Activated T-helper 1 cell treated with anti-CD3 and anti-CD28 coated beads, Interleukin-2, amount 50 U/mL, for 16 hours (primary cell): ENCODE data around the gene NR6A1.

Experiments used
- DNase-seq, 2 donors: peaks; one replicate each; pipeline ENCODE4 v3.0.0-alpha.2; 2020; ENCODE audit warnings: low read depth in 1 of 2, low spot score in 1 of 2

Gene NR6A1

GRCh38 chr9:124477648-124478285 lies 293.3 kb downstream of the NR6A1 start:
- DNase-seq = no peak

GRCh38 chr9:124477211-124477647 lies 293.9 kb downstream of the NR6A1 start:
- DNase-seq = no peak

GRCh38 chr9:124475868-124476690 lies 295.0 kb downstream of the NR6A1 start:
- no peak for DNase-seq

GRCh38 chr9:124475158-124475867 lies 295.8 kb downstream of the NR6A1 start:
- DNase-seq = no peak

- no peak for DNase-seq
These were observed 297.0 kb downstream of the NR6A1 start for GRCh38 chr9:124474151-124474550.

- no peak for DNase-seq
These were observed 297.8 kb downstream of the NR6A1 start for GRCh38 chr9:124473310-124473709.

GRCh38 chr9:124472770-124473169 lies 298.3 kb downstream of the NR6A1 start:
- no peak for DNase-seq

GRCh38 chr9:124471761-124472160 lies 299.4 kb downstream of the NR6A1 start:
- no peak for DNase-seq

GRCh38 chr9:124470726-124471125 lies 300.4 kb downstream of the NR6A1 start:
- DNase-seq = no peak

GRCh38 chr9:124470306-124470705 lies 300.8 kb downstream of the NR6A1 start:
- DNase-seq = no peak

GRCh38 chr9:124469011-124469832 lies 301.9 kb downstream of the NR6A1 start:
- no peak for DNase-seq

GRCh38 chr9:124468061-124468740 lies 302.9 kb downstream of the NR6A1 start:
- DNase-seq = no peak

- no peak for DNase-seq
These were observed 303.6 kb downstream of the NR6A1 start for GRCh38 chr9:124467410-124468060.
